KBM-7 (cell line): Measurements from ENCODE around the gene THSD7B.
"Not testable (repeated sequence)": the region's sequence is repeated elsewhere in the genome, so short reads cannot be mapped to it uniquely, and the experiment has no call there.

Source experiments
- DNase-seq: peaks from one replicate; pipeline ENCODE4 v3.0.0-alpha.2; 2015
- in situ Hi-C: fragments of 300-500 bp; cut with MboI; formaldehyde crosslinking; loops from 2 replicates; pipeline ENCODE4 v1.14.3; 2020; ENCODE audit warnings: low sequenced_read_pairs, low pct_unique_long_range_greater_than_20kb, mixed read lengths

THSD7B gene

GRCh38 chr2:137287913-137288639 lies 522.7 kb downstream of the THSD7B start:
- no peak for DNase-seq
- in situ Hi-C loops: no loop called here

- in situ Hi-C loops: no loop called here
Observed at GRCh38 chr2:137291836-137292570, 526.7 kb downstream of the THSD7B start.

GRCh38 chr2:137298377-137298776 lies 533.0 kb downstream of the THSD7B start:
- in situ Hi-C loops: no loop called here
- DNase-seq: no peak

More at GRCh38 chr2:137291836-137292570, 526.7 kb downstream of the THSD7B start:
- no peak for DNase-seq

GRCh38 chr2:137300987-137301386 lies 535.6 kb downstream of the THSD7B start:
- in situ Hi-C loops: no loop called here
- DNase-seq: no peak

- in situ Hi-C loops: no loop called here
- DNase-seq: no peak
Observed at GRCh38 chr2:137302957-137303356, 537.6 kb downstream of the THSD7B start.

- in situ Hi-C loops: no loop called here
- DNase-seq: no peak
Observed at GRCh38 chr2:137316075-137316474, 550.7 kb downstream of the THSD7B start.

- DNase-seq: no peak
Observed at GRCh38 chr2:137321566-137321965, 556.2 kb downstream of the THSD7B start.

GRCh38 chr2:137331562-137331961 lies 566.2 kb downstream of the THSD7B start:
- in situ Hi-C loops, DNase-seq: not testable (repeated sequence)

More at GRCh38 chr2:137321566-137321965, 556.2 kb downstream of the THSD7B start:
- in situ Hi-C loops: no loop called here

- in situ Hi-C loops: no loop called here
- DNase-seq: no peak
Observed at GRCh38 chr2:137333386-137334165, 568.2 kb downstream of the THSD7B start.

- DNase-seq: no peak
- in situ Hi-C loops: no loop called here
Observed at GRCh38 chr2:137336067-137336466, 570.7 kb downstream of the THSD7B start.

- in situ Hi-C loops: no loop called here
Observed at GRCh38 chr2:137339051-137339450, 573.7 kb downstream of the THSD7B start.

GRCh38 chr2:137345994-137346393 lies 580.6 kb downstream of the THSD7B start:
- in situ Hi-C loops: no loop called here
- no peak for DNase-seq

More at GRCh38 chr2:137339051-137339450, 573.7 kb downstream of the THSD7B start:
- DNase-seq: no peak

GRCh38 chr2:137348301-137348700 lies 583.0 kb downstream of the THSD7B start:
- in situ Hi-C loops: no loop called here
- no peak for DNase-seq

- DNase-seq: no peak
- in situ Hi-C loops: no loop called here
Observed at GRCh38 chr2:137357634-137358033, 592.3 kb downstream of the THSD7B start.

- no peak for DNase-seq
- in situ Hi-C loops: no loop called here
Observed at GRCh38 chr2:137367361-137367760, 602.0 kb downstream of the THSD7B start.

- DNase-seq: no peak
- in situ Hi-C loops: no loop called here
Observed at GRCh38 chr2:137369106-137369505, 603.8 kb downstream of the THSD7B start.

GRCh38 chr2:137379186-137379585 lies 613.8 kb downstream of the THSD7B start:
- DNase-seq: no peak
- in situ Hi-C loops: no loop called here

- DNase-seq: no peak
- in situ Hi-C loops: no loop called here
Observed at GRCh38 chr2:137380610-137381009, 615.3 kb downstream of the THSD7B start.

- in situ Hi-C loops: no loop called here
Observed at GRCh38 chr2:137381731-137382130, 616.4 kb downstream of the THSD7B start.

GRCh38 chr2:137383391-137383790 lies 618.0 kb downstream of the THSD7B start:
- in situ Hi-C loops: no loop called here
- DNase-seq: peak; percentile 1

More at GRCh38 chr2:137381731-137382130, 616.4 kb downstream of the THSD7B start:
- no peak for DNase-seq
